AML-193 (cell line): ENCODE measurements around the gene BICRA.
"Not testable (repeated sequence)": the region's sequence is repeated elsewhere in the genome, so short reads cannot be mapped to it uniquely, and the experiment has no call there.

Experiments
- DNase-seq, 2 experiments: peaks; one replicate each; lab custom pipeline; 2025; lab: John Stamatoyannopoulos, UW

Gene BICRA

DNA sequence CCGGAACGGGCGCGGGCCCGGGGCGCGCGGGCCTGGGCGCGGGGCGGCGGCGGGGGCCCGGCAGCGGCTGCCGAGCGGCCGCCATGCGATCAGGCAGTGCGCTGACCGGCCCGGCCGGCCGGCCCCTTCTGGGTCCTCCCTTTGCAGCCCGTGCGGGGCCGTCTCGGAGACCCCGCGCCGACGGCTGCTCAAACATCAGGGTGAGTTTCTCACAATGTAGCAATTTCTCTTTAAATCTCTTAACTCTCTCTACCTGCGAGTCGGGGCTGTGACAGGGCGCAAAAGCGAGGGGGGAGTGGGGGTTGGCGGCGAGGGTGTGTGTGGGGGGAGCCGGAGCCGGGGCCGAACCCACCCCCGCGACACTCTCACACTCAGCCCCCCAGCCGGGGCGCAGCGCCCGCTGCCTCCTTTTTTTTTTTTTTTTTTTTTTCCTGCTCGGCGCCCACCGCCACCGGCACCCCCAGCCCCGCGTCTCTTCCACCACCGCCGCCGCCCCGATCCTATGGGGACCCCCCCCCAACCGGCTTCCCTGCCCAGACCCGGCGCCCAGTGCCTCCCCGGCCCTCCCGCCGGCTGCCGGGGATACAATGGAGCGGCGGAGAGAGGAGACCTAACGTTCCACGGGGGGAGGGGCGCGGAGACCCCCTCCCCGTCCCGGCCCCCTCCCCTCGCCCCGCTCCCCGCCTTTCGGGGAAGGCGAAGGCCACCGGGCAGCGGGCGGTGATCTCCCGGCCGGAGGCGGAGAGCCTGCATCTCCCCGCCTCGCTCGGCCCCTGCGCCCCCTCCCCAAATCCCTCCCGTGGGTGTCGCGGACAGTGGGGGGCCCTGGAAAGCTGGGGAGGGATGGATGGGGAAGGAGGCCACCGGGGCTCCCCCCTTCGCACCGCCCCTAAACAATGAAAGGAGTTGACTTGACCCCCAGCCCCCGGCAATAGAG is at the start of gene BICRA:
Gene BICRA (plus strand): TSS at position 166 of the 937 bp plus-strand sequence. CDS start 64,441 bp downstream, outside the sequence.
- DNase-seq: peak; percentile 52 to 64

DNA sequence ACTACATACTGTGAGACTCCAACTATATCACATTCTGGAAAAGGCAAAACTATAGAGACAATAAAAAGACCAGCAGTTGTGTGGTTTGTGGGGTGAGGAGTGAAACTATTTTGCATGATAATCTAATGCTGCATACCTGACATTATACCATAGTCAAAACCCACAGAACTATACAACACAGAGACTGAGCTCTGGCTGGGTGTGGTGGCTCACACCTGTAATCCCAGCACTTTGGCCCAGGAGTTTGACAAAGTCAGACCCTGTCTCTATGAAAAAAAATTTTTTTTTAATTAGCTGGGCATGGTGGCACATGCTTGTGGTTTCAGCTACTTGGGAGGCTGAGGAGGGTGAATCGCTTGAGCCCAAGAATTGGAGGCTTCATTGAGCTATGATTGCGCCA is 47.9 kb upstream of the BICRA start:
- no peak for DNase-seq

DNA sequence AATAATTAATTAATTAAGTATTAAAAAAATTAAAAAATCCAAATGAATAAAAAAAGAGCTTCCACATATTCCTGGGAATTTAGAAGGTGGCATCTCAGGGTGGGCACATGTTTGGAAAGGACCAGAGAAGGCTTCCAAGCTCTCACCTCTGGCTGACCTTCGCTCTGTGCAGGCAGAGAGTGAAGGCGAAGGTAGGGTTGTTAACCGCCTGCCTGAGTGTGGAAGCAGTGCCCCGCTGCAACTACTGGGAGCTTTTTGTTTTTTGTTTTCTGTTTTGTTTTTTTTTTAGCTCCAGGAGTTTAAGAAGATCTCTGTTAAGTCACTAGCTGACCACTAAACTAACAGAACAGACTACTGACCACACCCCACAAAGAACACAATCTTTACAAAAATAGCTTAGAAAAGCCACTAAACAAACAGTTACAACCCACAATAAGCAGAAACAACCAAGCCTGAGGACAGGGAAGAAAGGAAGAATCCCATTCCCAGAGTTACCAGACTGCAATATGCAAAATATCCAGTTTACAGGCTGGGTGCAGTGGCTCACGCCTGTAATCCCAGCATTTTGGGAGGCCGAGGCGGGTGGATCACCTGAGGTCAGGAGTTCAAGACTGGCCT is 47.4 kb upstream of the BICRA start:
- no peak for DNase-seq

DNA sequence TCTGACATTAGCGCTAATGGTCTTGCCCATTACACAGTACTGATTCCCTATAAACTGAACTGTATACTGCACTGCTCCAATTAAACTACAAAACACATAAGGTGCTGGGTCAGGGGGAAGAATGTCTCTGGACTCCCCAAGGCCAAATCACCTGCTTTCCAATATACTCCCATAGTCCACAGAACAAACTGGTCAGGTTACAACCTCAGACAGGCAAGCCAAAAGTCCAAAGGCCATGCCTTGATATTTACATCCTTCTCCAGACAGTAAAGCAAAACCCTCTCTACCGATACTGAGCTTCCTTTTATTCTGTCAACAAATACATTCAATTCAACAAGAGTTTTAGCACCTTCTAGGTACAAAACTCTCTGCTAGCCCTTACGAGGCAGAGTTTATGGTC is 44.9 kb upstream of the BICRA start:
- no peak for DNase-seq

DNA sequence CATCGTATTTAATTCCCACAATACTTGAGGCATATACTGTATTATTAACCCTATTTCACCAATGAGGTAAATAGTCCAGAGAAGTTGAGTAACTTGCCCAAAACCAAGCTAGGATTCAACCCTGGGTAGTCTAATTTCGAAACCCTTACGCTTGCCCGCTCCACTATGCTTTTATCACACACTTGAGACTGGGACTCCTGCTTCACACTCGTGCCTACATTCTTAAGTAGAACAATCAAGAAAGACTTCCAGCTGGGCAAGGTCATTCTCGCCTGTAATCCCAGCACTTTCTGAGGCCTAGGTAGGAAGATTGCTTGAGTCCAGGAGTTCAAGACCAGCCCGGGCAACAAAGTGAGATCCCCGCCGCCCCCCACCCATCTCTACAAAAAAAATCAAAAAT is 39.6 kb upstream of the BICRA start:
- DNase-seq: no peak

DNA sequence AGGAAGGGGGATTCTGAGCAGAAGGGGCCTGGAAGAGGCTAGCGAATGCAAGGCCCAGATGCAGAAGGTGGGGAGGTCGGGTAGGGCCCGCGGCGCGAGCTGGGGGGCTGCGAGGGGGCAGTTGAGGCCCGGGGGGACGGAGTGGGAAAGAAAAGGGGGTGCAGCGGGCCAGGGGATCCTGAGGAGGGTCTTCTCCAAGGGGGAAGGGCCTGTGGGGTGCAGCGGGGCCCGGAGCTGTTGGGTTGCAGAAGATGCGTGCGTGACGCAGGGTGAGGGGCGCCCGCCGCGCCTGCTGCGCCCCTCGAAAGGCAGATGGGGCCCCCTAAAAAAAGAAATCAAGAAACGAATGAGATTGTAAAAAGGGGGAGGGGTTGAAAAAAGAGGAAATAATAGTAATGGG is 36.3 kb upstream of the BICRA start:
- DNase-seq: no peak

DNA sequence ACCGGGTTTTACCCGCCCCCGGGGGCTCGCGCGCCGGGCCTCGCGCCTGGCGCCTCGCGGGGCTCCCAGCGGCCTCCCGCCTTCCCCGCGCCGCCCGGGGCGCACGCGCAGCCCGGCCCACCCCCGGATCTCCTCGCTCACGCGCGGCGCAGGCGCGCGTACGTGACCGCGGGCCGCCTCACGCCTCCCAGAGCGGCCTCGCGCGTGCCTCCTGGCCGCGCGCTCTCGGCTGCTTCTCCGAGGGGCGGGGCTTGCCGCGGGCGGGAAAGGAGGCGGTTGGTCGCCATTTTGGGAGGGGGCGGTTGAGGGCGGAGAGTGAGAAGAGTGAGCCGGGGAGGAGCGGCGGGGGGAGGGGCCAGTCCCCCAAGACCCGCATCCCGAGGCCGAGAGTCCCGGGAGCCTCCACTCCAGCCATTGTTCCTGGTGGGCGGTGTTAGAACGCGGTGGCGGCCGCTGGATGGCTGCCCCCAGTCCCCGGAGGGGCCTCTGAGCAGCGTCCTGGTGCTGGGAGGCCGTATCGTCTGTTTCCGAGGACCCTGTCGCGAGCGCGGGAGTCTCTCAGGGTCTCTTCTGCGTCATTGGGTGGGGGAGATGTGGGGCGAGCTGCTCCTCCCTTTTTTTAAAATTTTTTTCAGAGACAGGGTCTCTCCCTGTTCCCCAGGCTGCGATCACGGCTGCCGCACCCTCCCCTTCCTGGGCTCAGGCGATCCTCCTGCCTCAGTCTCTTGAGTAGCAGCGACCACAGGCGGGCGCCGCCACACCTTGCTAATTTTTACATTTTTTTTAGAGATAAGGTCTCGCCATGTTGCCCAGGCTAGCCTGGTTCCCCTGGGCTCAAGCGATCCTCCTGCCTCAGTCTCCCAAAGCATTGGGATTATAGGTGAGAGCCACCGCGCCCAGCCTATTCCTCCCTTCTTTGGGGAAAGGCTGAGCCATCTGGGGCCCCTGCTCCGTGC is 35.6 kb upstream of the BICRA start, which contains the start of gene ZNF541:
Gene ZNF541 (minus strand): TSS at position 78 of the 956 bp plus-strand sequence. CDS start 17,292 bp downstream, outside the sequence.
- DNase-seq: no peak

DNA sequence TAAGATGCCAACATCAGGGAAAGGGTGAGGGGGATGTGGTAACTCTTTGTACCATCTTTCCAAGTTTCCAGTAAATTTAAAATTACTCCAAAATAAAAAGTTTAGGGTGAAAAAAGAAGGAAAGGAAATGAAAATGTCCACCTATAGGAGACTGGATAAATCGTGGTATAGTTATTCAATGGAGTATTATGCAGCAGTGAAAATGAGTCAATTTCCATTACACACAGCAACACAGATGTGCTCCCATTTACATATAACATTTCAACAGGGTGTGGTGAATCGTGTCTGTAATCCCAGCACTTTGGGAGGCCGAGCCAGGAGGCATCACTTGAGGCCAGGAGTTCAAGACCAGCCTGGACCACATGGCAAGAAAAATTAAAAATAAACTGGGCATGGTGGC is 28.5 kb upstream of the BICRA start:
- DNase-seq: no peak

DNA sequence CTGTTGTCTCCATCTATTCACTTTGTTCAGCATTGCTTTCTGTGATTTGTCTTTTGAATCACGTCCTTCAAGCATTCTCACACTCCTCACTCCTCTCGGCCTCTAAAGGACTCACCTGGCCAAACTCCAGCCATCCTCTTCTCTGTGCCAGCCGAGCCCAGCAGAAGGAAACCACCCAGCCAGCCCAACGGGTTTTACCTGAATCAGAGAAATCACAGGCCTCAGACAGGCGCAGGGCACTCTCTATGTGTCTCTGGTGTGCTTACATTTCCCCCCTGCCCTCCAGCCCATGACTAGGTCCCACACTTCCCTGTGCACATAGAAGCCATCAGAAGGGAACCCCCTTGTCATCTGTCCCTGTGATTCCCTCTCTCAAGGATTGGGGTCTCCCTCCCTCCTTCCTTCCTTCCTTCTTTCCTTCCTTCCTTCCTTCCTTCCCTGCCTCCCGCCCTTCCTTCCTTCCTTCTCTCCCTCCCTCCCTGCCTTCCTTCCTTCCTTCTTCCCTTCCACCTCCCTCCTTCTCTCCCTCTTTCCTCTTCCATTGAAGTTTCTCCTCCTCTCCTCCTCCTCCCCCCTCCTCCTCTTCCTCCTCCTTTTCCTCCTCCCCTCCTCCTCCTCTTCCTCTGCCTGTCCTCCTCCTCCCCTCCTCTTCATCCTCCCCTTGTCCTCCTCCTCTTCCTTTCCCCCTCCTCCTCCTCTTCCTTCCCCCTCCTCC is 27.2 kb upstream of the BICRA start:
- DNase-seq: no peak

DNA sequence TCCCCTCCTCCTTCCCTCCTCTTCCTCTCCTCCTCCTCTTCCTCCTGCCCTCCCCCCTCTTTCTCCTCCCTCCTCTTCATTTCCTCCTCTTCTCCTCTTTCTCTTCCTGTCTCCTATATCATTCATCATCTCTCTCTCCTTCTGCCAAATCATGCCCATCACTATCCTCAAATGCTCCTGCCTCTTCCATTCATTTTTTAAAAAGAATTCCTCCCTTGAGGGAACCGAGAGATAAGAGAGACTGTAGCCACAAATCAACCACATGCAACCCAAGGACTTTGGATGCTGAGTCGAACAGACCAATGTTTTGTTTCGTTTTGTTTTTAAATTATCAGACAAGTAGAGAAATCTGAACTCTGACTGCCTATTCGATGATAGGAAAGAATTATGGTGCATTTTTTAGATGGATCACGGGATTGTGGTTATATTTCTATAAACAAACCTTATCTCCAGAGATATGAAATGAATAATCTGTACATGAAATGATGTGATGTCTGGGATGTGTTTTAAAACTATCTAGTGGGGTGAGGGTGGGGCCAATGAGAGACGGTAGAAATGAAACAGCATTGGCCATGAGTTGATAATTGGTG is 26.5 kb upstream of the BICRA start:
- DNase-seq: no peak

DNA sequence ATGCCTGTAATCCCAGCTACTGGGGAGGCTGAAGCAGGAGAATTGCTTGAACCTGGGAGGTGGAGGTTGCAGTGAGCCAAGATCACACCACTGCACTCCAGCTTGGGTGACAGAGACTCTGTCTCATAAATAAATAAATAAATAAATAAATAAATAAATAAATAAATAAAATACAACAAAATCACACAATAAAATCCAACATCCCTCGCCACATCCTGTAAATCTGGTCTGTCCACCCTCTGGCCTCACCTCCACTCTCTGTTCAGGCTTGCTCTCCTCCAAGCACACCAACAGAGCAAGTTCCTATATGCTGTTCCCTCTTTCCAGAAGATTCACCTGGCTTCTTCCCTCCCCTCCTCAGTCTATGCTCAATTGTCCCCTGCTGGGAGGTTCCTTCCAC is 25.8 kb upstream of the BICRA start:
- not testable (repeated sequence) for DNase-seq

DNA sequence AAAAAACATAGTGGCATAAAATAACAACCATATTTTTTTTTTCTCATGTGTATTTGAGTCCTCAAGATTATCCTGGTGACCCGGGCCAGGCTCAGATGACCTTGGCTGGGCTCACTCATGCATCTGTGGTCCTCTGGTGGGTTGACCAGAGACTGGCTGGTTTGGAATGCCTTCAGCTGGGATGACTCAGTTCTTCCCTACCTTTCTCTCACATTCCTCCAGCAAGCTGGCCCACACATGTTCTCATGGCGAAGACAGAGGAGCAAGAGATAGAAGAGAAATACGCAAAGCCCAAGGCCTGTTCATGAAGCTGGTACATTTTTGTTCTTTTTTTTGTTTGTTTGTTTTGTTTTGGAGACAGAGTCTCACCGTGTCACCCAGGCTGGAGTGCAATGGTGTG is 21.6 kb upstream of the BICRA start:
- DNase-seq: no peak

DNA sequence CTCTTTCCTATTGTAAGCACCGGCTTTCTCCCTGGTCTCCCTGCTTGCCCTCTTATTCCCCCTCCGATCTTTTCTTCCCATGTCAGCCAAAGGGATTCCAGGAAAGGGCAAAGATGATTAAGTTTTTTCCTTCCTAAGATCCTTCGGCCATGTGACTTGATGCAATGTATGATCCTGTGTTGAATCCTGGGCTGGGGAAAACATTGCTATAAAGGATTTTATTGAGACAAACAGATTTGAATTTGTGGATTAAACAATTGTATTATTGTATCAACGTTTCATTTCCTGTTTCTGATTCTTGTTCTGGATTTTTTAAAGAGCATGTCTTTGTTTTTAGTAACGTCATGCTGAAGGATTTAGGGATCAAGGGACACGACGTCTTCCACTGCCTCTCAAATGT is 19.1 kb upstream of the BICRA start:
- DNase-seq: no peak

DNA sequence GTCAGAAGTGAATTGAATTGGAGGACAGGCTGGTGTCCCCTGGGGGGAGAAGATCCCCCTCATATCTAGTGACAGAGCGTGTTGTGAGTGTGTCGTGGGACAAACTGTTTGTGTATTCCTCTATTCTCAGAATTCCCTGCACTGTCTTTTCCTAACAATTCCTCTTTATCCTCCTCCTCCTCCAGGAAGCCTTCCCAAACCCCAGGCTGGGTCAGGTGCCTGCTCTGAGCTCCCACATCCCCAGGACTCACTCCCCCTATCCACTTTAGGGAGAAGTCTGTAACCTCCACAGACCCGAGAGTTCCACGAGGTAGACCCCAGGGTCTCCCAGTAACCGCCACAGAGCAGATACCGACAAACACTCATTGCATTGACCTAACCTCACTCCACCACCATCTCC is 15.1 kb upstream of the BICRA start:
- no peak for DNase-seq

DNA sequence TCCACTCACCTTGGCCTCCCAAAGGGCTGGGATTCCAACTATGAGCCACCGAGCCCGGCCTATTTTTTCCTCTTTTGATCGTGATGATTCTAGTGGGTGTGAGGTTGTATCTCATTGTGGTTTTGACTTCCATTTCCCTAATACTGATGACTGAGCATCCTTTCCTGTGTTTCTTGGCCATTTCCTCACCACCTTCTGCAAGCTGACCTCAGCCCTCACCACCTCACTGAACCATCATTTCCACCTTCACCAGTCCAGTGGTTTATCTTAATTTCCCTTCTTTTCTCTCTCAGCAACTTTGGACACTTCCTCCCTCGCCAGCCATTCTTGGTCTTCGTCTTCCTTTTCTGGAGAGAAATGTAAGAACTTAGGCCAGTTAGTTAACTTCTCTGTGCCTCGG is 13.0 kb upstream of the BICRA start:
- peak; percentile 70 to 77 for DNase-seq

DNA sequence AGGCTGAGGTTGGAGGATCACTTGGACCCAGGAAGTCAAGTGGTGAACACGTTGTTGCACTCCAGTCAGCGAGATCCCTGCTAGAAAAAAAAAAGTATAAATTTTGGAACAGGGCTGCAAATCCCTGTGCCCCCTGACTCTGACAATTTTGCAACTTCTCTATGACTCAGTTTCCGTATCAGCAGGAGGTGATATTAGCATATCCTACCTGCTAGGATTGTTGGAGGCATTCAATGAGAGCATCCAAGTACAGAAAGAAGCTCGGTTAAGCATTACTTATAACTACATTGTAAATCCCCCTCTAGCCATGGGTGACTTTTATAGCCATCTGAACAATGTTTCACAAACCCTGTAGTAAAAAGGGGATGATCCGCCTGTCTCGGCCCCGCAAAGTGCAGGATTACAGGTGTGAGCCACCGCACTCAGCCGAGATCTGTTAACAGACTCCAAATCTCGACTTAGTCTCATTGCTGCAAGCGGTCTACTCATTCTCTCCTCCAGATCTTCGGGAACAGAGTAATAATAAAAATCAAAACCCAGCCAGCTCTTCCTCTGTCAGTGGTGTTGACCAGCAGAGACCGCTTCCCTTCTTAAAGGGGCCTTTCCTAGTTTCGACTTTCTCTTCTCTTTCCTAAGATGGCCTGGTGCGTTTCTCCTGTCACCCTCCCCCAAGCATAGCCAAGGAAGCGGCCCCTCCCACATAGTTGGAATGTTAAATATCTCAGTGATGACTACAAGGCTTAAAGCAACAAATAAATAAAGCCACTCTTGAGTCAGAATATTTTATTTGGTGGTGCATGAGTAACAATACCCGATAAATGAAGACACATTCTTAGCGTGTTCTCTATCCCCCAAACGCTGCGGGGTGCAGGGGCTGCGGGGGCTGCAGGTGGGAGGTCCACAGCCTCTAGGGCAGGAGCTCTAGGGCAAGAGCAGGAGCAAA is 10.3 kb upstream of the BICRA start:
- DNase-seq: no peak

DNA sequence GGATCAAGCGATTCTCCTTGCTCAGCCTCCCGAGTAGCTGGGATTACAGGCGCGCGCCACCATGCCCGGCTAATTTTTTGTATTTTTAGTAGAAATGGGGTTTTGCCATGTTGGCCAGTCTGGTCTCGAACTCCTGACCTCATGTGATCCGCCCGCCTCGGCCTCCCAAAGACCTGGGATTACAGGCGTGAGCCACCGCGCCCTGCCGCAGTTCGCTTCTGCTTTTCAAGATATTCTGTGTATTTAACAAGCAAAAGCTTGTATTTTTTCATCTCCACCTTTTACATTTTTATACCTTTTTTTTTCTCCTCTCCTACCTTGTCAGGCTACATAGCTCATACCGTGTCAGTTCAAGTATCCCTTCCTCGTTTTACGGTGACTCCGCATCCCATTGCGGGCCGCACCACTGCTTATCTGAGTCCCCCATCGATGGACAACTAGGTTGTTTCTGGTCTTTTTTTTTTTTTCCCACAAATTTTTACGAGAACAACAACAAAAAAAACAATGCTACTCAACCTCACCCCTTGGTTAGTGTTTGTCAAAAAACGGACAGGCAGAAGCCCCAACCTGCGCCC is 9.2 kb upstream of the BICRA start:
- not testable (repeated sequence) for DNase-seq

DNA sequence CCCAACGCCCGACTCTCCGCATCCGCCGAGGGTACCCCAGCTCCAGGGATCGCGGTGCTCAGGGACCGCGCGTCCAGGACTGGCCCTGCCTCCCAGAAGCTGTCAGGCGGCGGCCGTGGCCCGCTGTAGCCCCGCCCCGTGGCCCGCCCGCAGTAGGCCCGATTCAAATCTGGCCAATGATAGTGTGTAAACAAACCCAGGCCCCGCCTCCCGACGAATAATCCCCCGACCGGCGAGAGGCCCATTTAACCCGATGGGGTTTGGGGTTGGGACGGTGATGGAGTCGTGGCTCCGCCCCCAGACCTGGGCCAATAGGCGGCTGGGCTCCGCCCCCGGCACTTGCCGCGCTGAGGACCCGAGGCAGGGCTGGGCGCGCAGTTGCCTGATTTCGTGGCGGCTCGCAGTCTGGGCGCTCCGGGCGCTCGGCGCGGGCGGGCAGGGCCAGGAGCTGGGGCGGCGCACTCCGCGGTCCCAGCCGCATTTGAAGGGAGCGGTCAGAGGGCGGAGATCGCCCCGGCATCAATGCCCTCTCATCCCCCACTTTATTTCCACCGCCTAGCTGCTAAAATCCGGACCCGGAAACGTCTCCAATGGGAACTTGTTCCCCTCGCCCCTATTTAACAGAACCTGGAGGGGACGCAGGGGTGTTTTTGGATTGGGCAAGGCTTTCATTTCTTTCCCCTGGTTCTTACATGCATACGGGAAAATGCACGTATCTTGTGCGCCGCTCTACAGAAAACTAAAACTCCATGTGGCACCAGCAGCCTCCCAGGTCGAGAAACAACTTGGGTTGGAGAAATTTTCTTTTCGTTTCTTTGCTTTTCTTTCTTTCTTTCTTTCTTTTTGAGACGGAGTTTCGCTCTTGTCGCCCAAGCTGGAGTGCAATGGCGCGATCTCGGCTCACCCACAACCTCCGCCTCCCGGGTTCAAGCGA is 8.4 kb upstream of the BICRA start:
- DNase-seq: peak; percentile 95 to 97
